DOHH2 (cell line): ENCODE data around the gene CD9.

Experiments used
- H3F3A ChIP-seq: fragments of 200-600 bp; sonication (generic), shearing (Covaris generic); 2 replicates; pipeline ENCODE4 v1.6.0; 2016; ENCODE audit warnings: antibody characterized with exemption, mild to moderate bottlenecking; ENCODE audit not compliant: control insufficient read depth, insufficient read depth
- H3K27ac ChIP-seq: fragments of 200-600 bp; sonication (generic); 2 replicates; pipeline ENCODE4 v1.5.1; 2014; ENCODE audit warnings: low read depth, mild to moderate bottlenecking, low read length, moderate library complexity
- H3K27me3 ChIP-seq: fragments of 200-600 bp; sonication (generic); 2 replicates; pipeline ENCODE4 v1.6.1; 2014; ENCODE audit warnings: mild to moderate bottlenecking, low read length, mixed read lengths; ENCODE audit not compliant: control insufficient read depth
- H3K36me3 ChIP-seq: fragments of 200-600 bp; sonication (generic); 2 replicates; pipeline ENCODE4 v1.6.1; 2014; ENCODE audit warnings: mild to moderate bottlenecking, low read length, moderate library complexity, mixed read lengths; ENCODE audit not compliant: control insufficient read depth
- H3K4me1 ChIP-seq: fragments of 200-600 bp; sonication (generic); 2 replicates; pipeline ENCODE4 v1.6.1; 2014; ENCODE audit warnings: mild to moderate bottlenecking, low read length, mixed read lengths; ENCODE audit not compliant: control insufficient read depth
- H3K4me2 ChIP-seq: fragments of 200-600 bp; sonication (generic); 2 replicates; pipeline ENCODE4 v1.6.0; 2014; ENCODE audit warnings: mild to moderate bottlenecking, low read length, moderate library complexity
- H3K4me3 ChIP-seq: fragments of 200-600 bp; sonication (generic); 2 replicates; pipeline ENCODE4 v1.5.1; 2014; ENCODE audit warnings: mild to moderate bottlenecking, low read length, mixed read lengths
- H3K79me2 ChIP-seq: fragments of 200-600 bp; sonication (generic); 2 replicates; pipeline ENCODE4 v1.6.1; 2014; ENCODE audit warnings: mild to moderate bottlenecking, low read length, mixed read lengths; ENCODE audit not compliant: control insufficient read depth
- H3K9me2 ChIP-seq: fragments of 200-600 bp; sonication (generic); replicated peaks from 2 replicates; pipeline ENCODE4 v1.6.1; 2014; ENCODE audit warnings: mild to moderate bottlenecking, low read length, mixed read lengths; ENCODE audit not compliant: control insufficient read depth
- H3K9me3 ChIP-seq: fragments of 200-600 bp; sonication (generic); 2 replicates; pipeline ENCODE4 v1.6.1; 2014; ENCODE audit warnings: antibody characterized with exemption, low read length, mixed read lengths; ENCODE audit not compliant: control insufficient read depth, insufficient read depth
- H4K20me1 ChIP-seq: fragments of 200-600 bp; sonication (generic); 2 replicates; pipeline ENCODE4 v1.6.0; 2014; ENCODE audit warnings: low read depth, mild to moderate bottlenecking, antibody characterized with exemption, low read length, moderate library complexity; ENCODE audit not compliant: control insufficient read depth, insufficient read depth
- CTCF ChIP-seq: fragments of 200-600 bp; sonication (generic); IDR thresholded peaks from one replicate; pipeline ENCODE4 v1.5.1; 2014; ENCODE audit warnings: antibody characterized with exemption, mild to moderate bottlenecking, low read depth, low read length; ENCODE audit not compliant: poor library complexity, severe bottlenecking
- EZH2phosphoT487 ChIP-seq: fragments of 200-600 bp; sonication (generic); IDR thresholded peaks from 2 replicates; pipeline ENCODE4 v1.6.1; 2017; ENCODE audit warnings: borderline replicate concordance, mild to moderate bottlenecking, antibody characterized with exemption, low read length, moderate library complexity, mixed read lengths

The CD9 gene

GRCh38 chr12:6273541-6274230, 73.5 kb downstream of the CD9 start:
- Histone ChIP-seq H3K27ac (no peak overlapping the region), H3K9me3 (no peaks in the 10 kb centered on the region), H3K4me2 (no peak overlapping the region), H3K27me3 (peaks cover 24% of the 10 kb centered on the region), H3K79me2 (no peaks in the 10 kb centered on the region), H3K9me2 (no peaks in the 10 kb centered on the region), H3K36me3 (no peaks in the 10 kb centered on the region), H3F3A (no peaks in the 10 kb centered on the region), H4K20me1 (no peaks in the 10 kb centered on the region), H3K4me1 (peaks cover 7% of the 10 kb centered on the region), H3K4me3 (no peak overlapping the region)
- TF ChIP-seq EZH2phosphoT487 (no peak), CTCF (no peak)

- Histone ChIP-seq H3K9me3 (no peaks in the 10 kb centered on the region), H3K4me3 (no peak overlapping the region), H3K36me3 (no peaks in the 10 kb centered on the region), H3K4me1 (peaks cover 10% of the 10 kb centered on the region), H3K79me2 (no peaks in the 10 kb centered on the region), H3K4me2 (no peak overlapping the region), H3K27ac (no peak overlapping the region), H3K27me3 (peaks cover 31% of the 10 kb centered on the region), H4K20me1 (0 out of 2 replicates have a peak, but pooled peaks cover 4% of the 10 kb centered on the region), H3F3A (no peaks in the 10 kb centered on the region), H3K9me2 (no peaks in the 10 kb centered on the region)
- TF ChIP-seq EZH2phosphoT487 (no peak), CTCF (no peak)
Measured at GRCh38 chr12:6274231-6275221, 74.3 kb downstream of the CD9 start.

- peaks cover 37% of the 10 kb centered on the region for H3K27me3 ChIP-seq
- H4K20me1 ChIP-seq = 0 out of 2 replicates have a peak, but pooled peaks cover 4% of the 10 kb centered on the region
- peaks cover 10% of the 10 kb centered on the region for H3K4me1 ChIP-seq
- no peaks in the 10 kb centered on the region for H3K9me2 ChIP-seq
- no peaks in the 10 kb centered on the region for H3K79me2 ChIP-seq
- no peaks in the 10 kb centered on the region for H3F3A ChIP-seq
- no peak overlapping the region for H3K27ac ChIP-seq
- TF ChIP-seq EZH2phosphoT487 = no peak
- no peak for TF ChIP-seq CTCF
- no peaks in the 10 kb centered on the region for H3K36me3 ChIP-seq
- no peak overlapping the region for H3K4me3 ChIP-seq
- H3K4me2 ChIP-seq = no peak overlapping the region
- H3K9me3 ChIP-seq = no peaks in the 10 kb centered on the region
Measured at GRCh38 chr12:6275928-6276887, 76.0 kb downstream of the CD9 start.
